Measurements from ENCODE around the gene TLE3. TPM values are rescaled to one million over a fixed set of nuclear protein-coding genes. Genes with fewer than 3 reads are reported as not detected.

The TLE3 gene
- total RNA-seq, 1 experiment from 2014 or later: 46.0 TPM

DNA sequence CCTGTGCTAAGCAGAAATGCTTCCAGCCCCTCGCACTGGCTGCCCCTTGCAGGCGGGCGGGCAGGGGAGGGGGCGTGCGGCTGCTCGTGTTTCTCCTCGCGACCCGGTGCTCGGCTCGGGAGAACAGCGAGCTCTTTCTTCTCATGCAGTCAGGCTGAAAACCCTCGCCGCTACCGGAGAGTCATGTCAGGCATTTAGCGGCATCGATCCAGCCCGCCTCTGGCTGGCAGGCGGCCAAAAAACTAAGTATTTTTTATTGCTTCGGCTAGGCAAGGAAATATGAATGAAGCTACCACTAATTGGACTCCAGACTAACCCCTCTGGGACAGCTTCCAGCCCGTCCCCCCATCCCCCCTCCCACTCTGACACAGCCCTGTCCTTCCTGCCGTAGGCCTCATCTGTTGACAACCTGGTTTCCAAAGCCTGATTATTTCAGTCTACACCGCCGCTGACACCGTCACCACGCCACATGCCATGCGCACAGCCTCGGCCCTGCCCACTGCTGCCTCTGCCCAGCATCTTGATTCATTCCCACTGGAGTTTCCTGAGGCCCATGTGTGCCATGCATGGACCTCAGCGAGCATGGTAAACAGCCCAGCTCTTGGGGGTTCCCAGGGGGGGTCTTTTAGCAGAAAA, 35.3 kb downstream of the TLE3 start:
- peak; percentile 84 for DNase-seq (ENCODE audit: low read depth)

- DNase-seq (ENCODE audit: low read depth): no peak
Measured at GRCh38 chr15:70061696-70062270, 35.9 kb downstream of the TLE3 start.

GRCh38 chr15:70060993-70061305, 36.8 kb downstream of the TLE3 start:
- DNase-seq (ENCODE audit: low read depth): no peak

- no peak for DNase-seq (ENCODE audit: low read depth)
Measured at GRCh38 chr15:70060214-70060992, 37.3 kb downstream of the TLE3 start.

- DNase-seq (ENCODE audit: low read depth): no peak
Measured at GRCh38 chr15:70059476-70060213, 38.1 kb downstream of the TLE3 start.

DNA sequence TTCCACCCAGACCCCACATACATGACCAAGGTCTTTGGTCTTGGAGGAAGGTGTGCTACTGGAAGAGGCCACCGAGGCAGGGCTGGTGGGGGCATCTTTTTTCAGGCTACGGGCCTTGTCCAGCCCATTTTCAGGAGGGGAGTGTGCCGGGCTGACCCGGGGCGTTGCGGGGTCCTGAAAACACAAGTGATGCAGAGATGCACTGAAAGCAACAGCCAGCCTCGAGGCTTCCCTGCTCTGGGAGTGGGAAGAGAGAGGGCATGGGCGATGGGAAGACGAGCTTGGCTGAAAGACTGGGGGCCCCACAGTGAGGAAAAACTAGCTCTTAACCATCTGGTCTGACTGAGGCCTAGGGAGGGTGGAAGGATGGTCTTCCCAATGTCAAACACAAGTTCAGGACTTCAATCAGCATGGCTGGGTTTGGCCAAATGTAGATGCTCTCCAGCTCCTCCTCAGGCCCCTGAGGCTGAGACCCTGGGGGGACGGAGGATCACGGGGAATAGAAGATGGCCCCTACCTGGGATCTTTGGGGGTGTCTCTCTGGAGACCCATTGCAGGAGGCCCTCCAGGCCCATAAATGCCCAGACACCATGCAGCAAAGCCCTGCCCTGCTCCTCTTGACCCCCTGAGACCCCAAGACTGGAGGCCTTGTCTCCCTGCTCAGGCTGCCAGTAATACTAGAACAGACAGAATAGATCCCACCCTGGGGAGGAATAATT, 38.9 kb downstream of the TLE3 start:
- no peak for DNase-seq (ENCODE audit: low read depth)

DNA sequence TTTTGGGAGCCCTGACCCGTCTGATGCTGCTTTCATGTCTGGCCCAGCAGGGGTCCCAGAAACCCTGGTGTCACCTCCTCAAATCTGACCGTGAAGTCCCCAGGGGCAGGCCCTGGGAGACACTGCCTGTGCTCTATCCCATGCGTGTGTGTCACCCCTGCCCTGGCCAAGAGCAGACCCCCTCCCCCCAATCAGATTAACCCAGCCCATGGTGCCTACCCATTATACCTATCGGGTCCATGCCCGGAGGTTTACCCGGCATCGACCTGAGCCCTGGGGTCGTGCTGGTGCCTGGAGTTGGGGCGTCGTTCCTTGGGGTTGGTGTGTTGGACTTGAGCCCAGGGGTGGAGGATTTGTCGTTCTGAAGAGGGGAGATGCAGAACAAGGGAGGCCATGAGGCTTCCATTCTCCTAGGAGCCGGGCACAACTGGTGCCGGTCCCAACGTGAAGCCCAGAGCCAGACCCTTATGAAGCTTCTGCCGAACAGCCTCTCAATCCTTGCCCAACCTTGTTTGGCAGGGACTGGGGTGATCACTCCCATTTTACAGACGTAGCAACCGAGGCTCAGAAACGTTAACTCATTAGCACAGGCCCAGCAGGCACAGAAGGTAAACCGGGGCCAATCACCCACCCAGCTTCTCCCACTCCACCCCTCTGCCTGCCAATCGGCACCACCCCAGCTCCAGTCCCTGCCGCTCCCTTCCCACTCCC, 39.6 kb downstream of the TLE3 start:
- DNase-seq (ENCODE audit: low read depth): no peak

DNA sequence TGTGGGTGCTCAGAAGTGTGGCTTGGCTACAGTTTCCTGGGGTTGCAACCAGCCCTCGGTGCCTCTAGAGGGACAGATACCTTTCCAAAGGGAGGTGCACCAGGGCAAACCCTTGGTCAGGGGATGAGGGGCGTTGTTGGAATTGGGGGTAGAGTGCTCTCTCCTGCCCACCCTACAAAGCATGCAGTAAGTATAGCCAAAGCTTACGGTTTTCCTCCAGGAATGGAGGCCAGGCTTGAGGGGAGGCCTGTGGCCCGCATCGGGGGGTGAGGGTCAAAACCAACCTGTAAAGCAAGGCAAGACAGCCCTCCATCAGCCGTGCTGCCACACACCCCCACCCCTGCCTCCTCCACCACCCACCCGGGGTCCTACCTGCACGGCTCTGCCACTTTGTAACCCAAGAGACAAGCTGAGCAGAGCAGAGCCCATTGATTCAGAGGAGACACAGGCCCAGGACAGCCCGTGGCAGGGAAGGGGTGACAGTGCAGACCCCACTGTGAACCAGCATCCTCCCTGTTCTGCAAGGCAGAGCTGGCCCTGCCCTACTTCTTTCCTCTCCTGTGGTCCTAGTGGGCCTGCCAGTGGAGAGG, 41.5 kb downstream of the TLE3 start:
- DNase-seq (ENCODE audit: low read depth): no peak

DNA sequence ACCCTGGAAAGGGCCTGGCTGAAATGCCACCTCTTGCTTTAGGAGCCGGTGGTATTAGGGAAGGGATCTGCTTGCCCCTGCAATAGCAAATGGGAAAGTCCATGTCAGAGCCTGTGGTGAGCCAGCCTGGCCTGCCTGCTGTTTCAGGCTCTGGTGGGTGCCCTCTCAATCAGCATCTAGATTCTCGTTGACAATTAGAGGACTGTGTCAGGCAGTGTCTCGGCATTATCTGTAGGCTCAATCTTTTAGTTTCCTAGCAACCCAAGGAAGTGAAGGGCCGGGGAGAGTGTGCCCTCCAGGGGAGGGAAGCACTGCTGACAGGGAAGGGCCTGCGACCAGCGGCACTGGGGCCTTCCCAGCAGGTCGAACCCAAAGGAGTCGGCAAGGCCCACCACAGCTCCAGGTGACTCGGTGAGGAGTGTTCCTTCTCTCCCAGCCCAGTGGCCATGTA, 42.1 kb downstream of the TLE3 start:
- no peak for DNase-seq (ENCODE audit: low read depth)

- no peak for DNase-seq (ENCODE audit: low read depth)
Measured at GRCh38 chr15:70054884-70055387, 42.8 kb downstream of the TLE3 start.

GRCh38 chr15:70054366-70054765, 43.4 kb downstream of the TLE3 start:
- DNase-seq (ENCODE audit: low read depth): no peak

DNA sequence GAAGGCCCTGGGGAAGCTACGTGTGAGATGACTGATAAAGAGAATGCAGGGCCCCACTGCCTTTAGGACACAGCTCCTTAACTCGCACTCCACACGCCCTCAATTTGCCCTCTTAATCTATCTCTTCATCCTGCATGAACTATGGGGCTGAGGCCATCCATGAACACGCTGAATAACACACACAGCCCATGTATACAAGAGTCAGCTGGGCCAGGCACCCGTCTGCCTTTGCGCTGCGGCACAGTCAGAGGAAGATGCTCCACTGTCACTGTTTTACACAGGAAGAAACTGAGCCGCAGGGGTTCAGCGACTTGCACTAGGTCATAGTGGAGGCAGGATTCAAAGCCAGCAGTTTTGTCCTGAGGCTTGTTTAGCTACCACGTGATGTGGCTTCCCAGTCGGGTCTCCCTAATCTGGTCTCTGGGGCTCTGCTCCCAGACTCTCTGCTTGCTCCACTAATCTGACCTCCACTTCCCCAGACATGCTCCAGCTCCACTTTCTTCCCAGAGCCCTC, 43.9 kb downstream of the TLE3 start:
- no peak for DNase-seq (ENCODE audit: low read depth)

GRCh38 chr15:70053001-70053715, 44.6 kb downstream of the TLE3 start:
- no peak for DNase-seq (ENCODE audit: low read depth)

DNA sequence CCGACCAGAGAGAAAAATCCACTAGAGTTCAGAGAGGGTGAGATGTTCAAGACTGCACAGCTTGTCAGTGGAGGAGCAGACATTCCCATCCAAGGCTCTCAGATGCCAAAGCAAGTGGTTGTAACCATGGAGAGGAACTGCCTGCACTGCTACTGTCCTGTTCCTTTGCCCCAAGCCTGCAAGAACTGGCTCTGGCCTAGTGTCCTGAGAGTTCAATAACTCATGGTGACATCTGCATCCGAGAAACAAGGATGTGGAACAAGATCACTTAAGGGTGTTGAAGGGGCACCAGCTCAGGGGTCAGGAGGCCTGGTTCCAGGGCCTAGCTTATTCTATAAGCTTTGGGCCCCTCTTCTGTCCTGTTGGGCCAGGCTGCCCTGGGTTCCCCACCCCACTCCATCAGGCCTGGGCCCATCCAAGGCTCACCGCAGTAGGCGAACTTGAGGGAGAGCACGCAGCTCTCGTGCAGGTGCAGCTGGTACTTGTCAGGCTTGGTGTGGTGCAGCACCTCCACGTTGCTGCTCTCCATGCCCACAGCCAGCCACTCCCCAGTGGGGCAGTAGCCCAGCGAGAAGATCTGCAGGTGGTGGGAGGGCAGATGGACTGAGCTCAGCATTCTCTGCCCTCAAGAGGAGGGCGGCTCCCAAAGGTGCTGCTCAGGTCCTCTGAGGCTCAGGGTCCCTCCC, 45.6 kb downstream of the TLE3 start:
- DNase-seq (ENCODE audit: low read depth): no peak

DNA sequence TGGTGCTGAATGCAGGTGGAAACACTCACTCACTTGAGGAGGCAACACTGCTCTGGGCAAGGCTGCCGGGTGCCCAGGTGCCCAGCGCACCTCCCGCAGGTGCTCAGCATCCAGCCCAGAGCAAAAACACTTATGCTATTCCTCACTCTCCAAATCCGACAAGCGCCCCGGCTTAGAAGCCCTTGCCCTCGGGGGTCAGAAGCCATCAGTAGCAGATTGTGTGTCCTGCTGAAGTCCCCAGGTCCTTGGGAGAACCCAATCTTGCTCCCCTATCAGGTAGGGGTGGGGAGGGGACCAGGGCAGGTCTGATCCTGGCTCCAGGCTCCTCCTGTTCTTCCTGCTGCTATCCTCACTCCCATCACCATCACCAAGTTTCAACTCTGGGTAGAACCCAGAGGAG, 46.7 kb downstream of the TLE3 start:
- no peak for DNase-seq (ENCODE audit: low read depth)

GRCh38 chr15:70050441-70050840, 47.3 kb downstream of the TLE3 start:
- no peak for DNase-seq (ENCODE audit: low read depth)

DNA sequence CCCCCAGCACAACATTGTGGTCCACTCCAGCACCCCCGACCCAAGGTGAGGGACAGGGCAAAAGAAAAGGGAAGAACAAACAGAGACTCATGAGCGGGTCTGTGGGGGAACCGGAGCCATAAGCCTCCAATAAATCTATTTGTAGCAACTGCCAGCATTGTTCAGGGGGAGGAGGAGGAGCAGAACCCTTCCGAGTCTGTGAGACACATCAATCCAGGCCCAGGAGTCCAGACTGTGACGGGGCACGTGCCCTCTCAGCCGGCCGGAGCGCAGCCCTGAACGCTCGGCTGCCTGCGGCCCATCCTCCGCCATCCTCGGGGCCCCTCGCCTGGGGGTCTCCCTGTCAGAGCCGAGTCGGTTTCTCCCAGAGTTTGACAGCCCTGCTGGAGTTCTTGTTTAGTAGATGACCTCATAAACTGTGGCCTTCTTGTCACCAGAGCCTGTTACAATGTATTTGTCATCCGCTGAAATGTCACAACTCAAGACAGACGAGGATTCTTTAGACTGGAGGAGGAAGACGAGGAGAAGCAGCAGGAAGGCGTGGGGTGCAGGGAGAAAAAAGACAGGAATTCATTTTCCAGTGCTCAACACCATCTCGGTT, 47.9 kb downstream of the TLE3 start:
- DNase-seq (ENCODE audit: low read depth): no peak
